Right lobe of liver (tissue), 4 donors: ENCODE results near the gene PRSS1.

Source experiments
- CTCF ChIP-seq, 4 donors: fragments of 200-600 bp in 3 of 4; fragments of 450-650 bp in 1 of 4; IDR thresholded peaks; one replicate each; pipeline versions ENCODE4 v1.5.1 to v1.8.0; 2016 to 2022; ENCODE audit warnings: antibody characterized with exemption in 4 of 4, mild to moderate bottlenecking in 2 of 4
- POLR2A ChIP-seq: fragments of 450-650 bp; IDR thresholded peaks from one replicate; pipeline ENCODE4 v1.6.1; 2017; ENCODE audit warnings: antibody characterized with exemption, mild to moderate bottlenecking
- donor health status: DM: no; HTN: no; CAD: no.
- donor health status: DM: no; HTN: no; CAD: no.
- donor health status: DM: no; HTN: yes; CAD: no.

GRCh38 chr7:142792593-142792992, 43.3 kb downstream of the PRSS1 start:
- TF ChIP-seq CTCF (IDR thresholded peaks at IDR 0.05), result no peak
- no peak for TF ChIP-seq POLR2A
